Measurements from ENCODE around the gene HCST.
A peak's percentile ranks its signal among the peaks of the same experiment; 100 is the strongest.

The HCST gene

GRCh38 chr19:35931161-35931873 is 29.0 kb downstream of the HCST start (continued):
- TF ChIP-seq ZNF518A (tag by site-specific recombination; conservative IDR thresholded peaks at IDR 0.05; ENCODE audit: low read depth) (peak; percentile 59; the same call in 1 of the 2 replicates), ZBTB1 (tag by site-specific recombination; IDR thresholded peaks at IDR 0.05) (no peak), ZFP41 (tag by site-specific recombination; IDR thresholded peaks at IDR 0.05; ENCODE audit: borderline replicate concordance) (no peak), OVOL3 (tag by site-specific recombination; IDR thresholded peaks at IDR 0.05) (0 out of 2 replicates have a peak, but pooled peaks have one; percentile 22), WT1 (tag by site-specific recombination; IDR thresholded peaks at IDR 0.05) (no peak; the same call in 1 of the 2 replicates), ZNF629 (tag by site-specific recombination; IDR thresholded peaks at IDR 0.05) (peak; percentile 89), ZFP37 (tag by site-specific recombination; IDR thresholded peaks at IDR 0.05) (peak; percentile 63; the same call in 1 of the 2 replicates), REPIN1 (tag by site-specific recombination; IDR thresholded peaks at IDR 0.05; ENCODE audit: low read depth) (peak; percentile 19; the same call in 1 of the 2 replicates), ZFHX2 (tag by site-specific recombination; conservative IDR thresholded peaks at IDR 0.05) (peak; percentile 98), ZNF670 (tag by site-specific recombination; IDR thresholded peaks at IDR 0.05; ENCODE audit: low read depth) (no peak), ZNF10 (tag by site-specific recombination; IDR thresholded peaks at IDR 0.05) (peak; percentile 16; the same call in 1 of the 2 replicates), ZBTB44 (tag by site-specific recombination; IDR thresholded peaks at IDR 0.05) (no peak; the same call in none of the 2 replicates), IKZF3 (tag by site-specific recombination; IDR thresholded peaks at IDR 0.05) (peak; percentile 49), ZFP69B (tag by site-specific recombination; IDR thresholded peaks at IDR 0.05) (peak; percentile 99), ZNF335 (tag by site-specific recombination; conservative IDR thresholded peaks at IDR 0.05) (peak; percentile 86), ZIC2 (tag by site-specific recombination; IDR thresholded peaks at IDR 0.05) (peak; percentile 29; the same call in 1 of the 2 replicates), ZNF133 (tag by site-specific recombination; IDR thresholded peaks at IDR 0.05) (no peak), YY1 (tag by site-specific recombination; IDR thresholded peaks at IDR 0.05) (peak; percentile 80; the same call in 1 of the 2 replicates), KLF16 (tag by site-specific recombination; IDR thresholded peaks at IDR 0.05) (peak; percentile 97), ZNF621 (tag by site-specific recombination; IDR thresholded peaks at IDR 0.05) (no peak), ZNF214 (tag by site-specific recombination; IDR thresholded peaks at IDR 0.05; ENCODE audit: borderline replicate concordance) (no peak), ZNF677 (tag by site-specific recombination; IDR thresholded peaks at IDR 0.05) (no peak), PBX3 (CRISPR knock-in tag; IDR thresholded peaks at IDR 0.05) (peak; percentile 72)
- TF ChIP-seq, protein P1, sequence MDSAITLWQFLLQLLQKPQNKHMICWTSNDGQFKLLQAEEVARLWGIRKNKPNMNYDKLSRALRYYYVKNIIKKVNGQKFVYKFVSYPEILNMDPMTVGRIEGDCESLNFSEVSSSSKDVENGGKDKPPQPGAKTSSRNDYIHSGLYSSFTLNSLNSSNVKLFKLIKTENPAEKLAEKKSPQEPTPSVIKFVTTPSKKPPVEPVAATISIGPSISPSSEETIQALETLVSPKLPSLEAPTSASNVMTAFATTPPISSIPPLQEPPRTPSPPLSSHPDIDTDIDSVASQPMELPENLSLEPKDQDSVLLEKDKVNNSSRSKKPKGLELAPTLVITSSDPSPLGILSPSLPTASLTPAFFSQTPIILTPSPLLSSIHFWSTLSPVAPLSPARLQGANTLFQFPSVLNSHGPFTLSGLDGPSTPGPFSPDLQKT (IDR thresholded peaks at IDR 0.05; ENCODE audit: borderline replicate concordance, low read depth, low read length) = peak; percentile 68; the same call in 1 of the 2 replicates
- TF ChIP-seq, protein P2, sequence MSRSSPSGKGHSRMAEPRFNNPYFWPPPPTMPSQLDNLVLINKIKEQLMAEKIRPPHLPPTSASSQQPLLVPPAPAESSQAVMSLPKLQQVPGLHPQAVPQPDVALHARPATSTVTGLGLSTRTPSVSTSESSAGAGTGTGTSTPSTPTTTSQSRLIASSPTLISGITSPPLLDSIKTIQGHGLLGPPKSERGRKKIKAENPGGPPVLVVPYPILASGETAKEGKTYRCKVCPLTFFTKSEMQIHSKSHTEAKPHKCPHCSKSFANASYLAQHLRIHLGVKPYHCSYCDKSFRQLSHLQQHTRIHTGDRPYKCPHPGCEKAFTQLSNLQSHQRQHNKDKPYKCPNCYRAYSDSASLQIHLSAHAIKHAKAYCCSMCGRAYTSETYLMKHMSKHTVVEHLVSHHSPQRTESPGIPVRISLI (tag by site-specific recombination; IDR thresholded peaks at IDR 0.05) = no peak
- TF ChIP-seq, protein P3, sequence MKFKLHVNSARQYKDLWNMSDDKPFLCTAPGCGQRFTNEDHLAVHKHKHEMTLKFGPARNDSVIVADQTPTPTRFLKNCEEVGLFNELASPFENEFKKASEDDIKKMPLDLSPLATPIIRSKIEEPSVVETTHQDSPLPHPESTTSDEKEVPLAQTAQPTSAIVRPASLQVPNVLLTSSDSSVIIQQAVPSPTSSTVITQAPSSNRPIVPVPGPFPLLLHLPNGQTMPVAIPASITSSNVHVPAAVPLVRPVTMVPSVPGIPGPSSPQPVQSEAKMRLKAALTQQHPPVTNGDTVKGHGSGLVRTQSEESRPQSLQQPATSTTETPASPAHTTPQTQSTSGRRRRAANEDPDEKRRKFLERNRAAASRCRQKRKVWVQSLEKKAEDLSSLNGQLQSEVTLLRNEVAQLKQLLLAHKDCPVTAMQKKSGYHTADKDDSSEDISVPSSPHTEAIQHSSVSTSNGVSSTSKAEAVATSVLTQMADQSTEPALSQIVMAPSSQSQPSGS (tag by site-specific recombination; IDR thresholded peaks at IDR 0.05; ENCODE audit: low read depth) = no peak

Data from HEK293 (cell line).